Breast epithelium (tissue), 4 donors: Measurements from ENCODE around the gene GATM. TPM values are rescaled to one million over a fixed set of nuclear protein-coding genes. Genes with fewer than 3 reads are reported as not detected.

ENCODE experiments used
- DNase-seq, 2 donors: peaks; one replicate each; pipeline ENCODE4 v3.0.0-alpha.2; 2019; ENCODE audit warnings: low spot score in 2 of 2
- H3K27ac ChIP-seq, 2 donors: fragments of 200-600 bp; sonication (generic) in 1 of 2; one replicate each; pipeline ENCODE4 v1.5.1; 2016 to 2019; ENCODE audit warnings: mild to moderate bottlenecking in 1 of 2
- H3K27me3 ChIP-seq, 2 donors: fragments of 200-600 bp; sonication (generic) in 1 of 2; one replicate each; pipeline versions ENCODE4 v1.5.1 to v1.6.0; 2017 to 2019; ENCODE audit warnings: control low read depth in 1 of 2, mild to moderate bottlenecking in 1 of 2
- H3K36me3 ChIP-seq: fragments of 200-600 bp; one replicate; pipeline ENCODE4 v1.5.1; 2019
- H3K4me1 ChIP-seq, 2 donors: fragments of 200-600 bp; sonication (generic); one replicate each; pipeline ENCODE4 v1.5.1; 2016 to 2019; ENCODE audit warnings: control low read depth in 1 of 2
- H3K4me3 ChIP-seq, 3 donors: fragments of 200-600 bp; sonication (generic); 1 replicate in 2 of 3; 2 replicates in 1 of 3; pipeline ENCODE4 v1.5.1; 2016 to 2019; ENCODE audit warnings: mild to moderate bottlenecking in 3 of 3, moderate library complexity in 2 of 3
- H3K9me3 ChIP-seq, 2 donors: fragments of 200-600 bp; sonication (generic) in 1 of 2; one replicate each; pipeline ENCODE4 v1.5.1; 2016 to 2019; ENCODE audit warnings: control low read depth in 1 of 2
- CTCF ChIP-seq, 3 donors: fragments of 450-650 bp; IDR thresholded peaks; one replicate each; pipeline ENCODE4 v1.5.1; 2016 to 2017; ENCODE audit warnings: antibody characterized with exemption in 3 of 3, mild to moderate bottlenecking in 3 of 3, moderate library complexity in 3 of 3
- POLR2A ChIP-seq: fragments of 450-650 bp; IDR thresholded peaks from one replicate; pipeline ENCODE4 v1.6.1; 2016; ENCODE audit warnings: antibody characterized with exemption, mild to moderate bottlenecking, moderate library complexity
- POLR2AphosphoS5 ChIP-seq, 3 donors: sonication (generic); formaldehyde crosslinking; IDR thresholded peaks; one replicate each; pipeline ENCODE4 v1.6.1; 2017; ENCODE audit warnings: antibody characterized with exemption in 3 of 3
- intact Hi-C: fragments of 100-400 bp; cut with DNase I; formaldehyde crosslinking; loops from one replicate; pipeline ENCODE4 v1.15.1; 2023; ENCODE audit warnings: low total_unique reads
- total RNA-seq, 3 donors: library from RNA; depleted of rRNA; stranded (reverse); fragments of >200 nt; gene quantifications; one replicate each; pipeline ENCODE4 v1.1.0, GENCODE V29; 2016

GATM gene
- total RNA-seq, 3 donors from 2014 or later = 8.8 to 31.5 (median 22.8) TPM

GRCh38 chr15:45378913-45379262, 544 bp upstream of the GATM start:
- DNase-seq = no peak
- no peak for TF ChIP-seq POLR2A
- Histone ChIP-seq H3K4me3 (peak overlapping the region; percentile 56 to 81 (median 71)), H3K36me3 (no peaks in the 10 kb centered on the region), H3K9me3 (no peaks in the 10 kb centered on the region), H3K27me3 (no peaks in the 10 kb centered on the region), H3K27ac (peak overlapping the region; percentile 78 to 83), H3K4me1 (peaks cover 0 to 4% of the 10 kb centered on the region in 2 donors)
- intact Hi-C loops = no loop called here

GRCh38 chr15:45377609-45378148, 665 bp downstream of the GATM start:
- no peaks in the 10 kb centered on the region for H3K9me3 ChIP-seq
- H3K27ac ChIP-seq = peak overlapping the region; percentile 78 to 83
- no peaks in the 10 kb centered on the region for H3K27me3 ChIP-seq
- intact Hi-C loops = no loop called here
- peak in 1 of 2 donors; percentile 55 for DNase-seq
- H3K36me3 ChIP-seq = no peaks in the 10 kb centered on the region
- TF ChIP-seq CTCF (IDR thresholded peaks at IDR 0.05) (no peak), POLR2AphosphoS5 (IDR thresholded peaks at IDR 0.05) (no peak), POLR2A (no peak)
- peak overlapping the region; percentile 56 to 81 (median 71) for H3K4me3 ChIP-seq
- H3K4me1 ChIP-seq = peaks cover 0 to 4% of the 10 kb centered on the region in 2 donors

- intact Hi-C loops = no loop called here
- Histone ChIP-seq H3K27me3 (no peaks in the 10 kb centered on the region), H3K9me3 (no peaks in the 10 kb centered on the region), H3K36me3 (no peaks in the 10 kb centered on the region), H3K27ac (no peak overlapping the region), H3K4me1 (peaks cover 0 to 4% of the 10 kb centered on the region in 2 donors), H3K4me3 (peak overlapping the region; percentile 56 to 81 (median 71))
- no peak for DNase-seq
- TF ChIP-seq CTCF (IDR thresholded peaks at IDR 0.05) = no peak
- no peak for TF ChIP-seq POLR2AphosphoS5 (IDR thresholded peaks at IDR 0.05)
Measured at GRCh38 chr15:45376967-45377608, 1.3 kb downstream of the GATM start.

- H3K27ac ChIP-seq = no peak overlapping the region
- no peak overlapping the region for H3K4me3 ChIP-seq
- TF ChIP-seq POLR2A (no peak), POLR2AphosphoS5 (IDR thresholded peaks at IDR 0.05) (no peak), CTCF (IDR thresholded peaks at IDR 0.05) (no peak)
- peaks cover 0 to 4% of the 10 kb centered on the region in 2 donors for H3K4me1 ChIP-seq
- no peaks in the 10 kb centered on the region for H3K27me3 ChIP-seq
- no peaks in the 10 kb centered on the region for H3K9me3 ChIP-seq
- DNase-seq = no peak
- H3K36me3 ChIP-seq = no peaks in the 10 kb centered on the region
- intact Hi-C loops = no loop called here
Measured at GRCh38 chr15:45376300-45376928, 1.9 kb downstream of the GATM start.

- Histone ChIP-seq H3K27me3 (no peaks in the 10 kb centered on the region), H3K4me3 (no peak overlapping the region), H3K27ac (no peak overlapping the region), H3K9me3 (no peaks in the 10 kb centered on the region), H3K36me3 (no peaks in the 10 kb centered on the region), H3K4me1 (peaks cover 0 to 4% of the 10 kb centered on the region in 2 donors)
- no peak for DNase-seq
- intact Hi-C loops = no loop called here
- TF ChIP-seq CTCF (IDR thresholded peaks at IDR 0.05) (no peak), POLR2AphosphoS5 (IDR thresholded peaks at IDR 0.05) (no peak), POLR2A (no peak)
Measured at GRCh38 chr15:45375836-45376235, 2.5 kb downstream of the GATM start.
